ENCODE results near the gene SEZ6L. TPM values are rescaled to one million over a fixed set of nuclear protein-coding genes. Genes with fewer than 3 reads are reported as not detected.

SEZ6L gene
- total RNA-seq, 1 experiment from 2014 or later: not detected

GRCh38 chr22:26391623-26392022 is 222.4 kb downstream of the SEZ6L start:
- Histone ChIP-seq H3F3A (ENCODE audit: low read length, unreplicated experiment) (no peaks in the 10 kb centered on the region), H3K36me3 (ENCODE audit: low read depth, low read length) (no peaks in the 10 kb centered on the region), H3K9me2 (replicated peaks; ENCODE audit: low read length) (no peaks in the 10 kb centered on the region), H2AFZ (ENCODE audit: low read length) (no peak overlapping the region), H4K20me1 (ENCODE audit: low read length) (no peaks in the 10 kb centered on the region), H3K9me3 (ENCODE audit: low read length) (no peaks in the 10 kb centered on the region), H3K9ac (ENCODE audit: low read length) (no peak overlapping the region), H3K4me2 (ENCODE audit: low read length) (no peak overlapping the region), H3K79me2 (ENCODE audit: low read length) (no peaks in the 10 kb centered on the region), H3K4me3 (ENCODE audit: low read length) (no peak overlapping the region), H3K27me3 (ENCODE audit: low read length) (peaks cover 14% of the 10 kb centered on the region), H3K4me1 (ENCODE audit: insufficient read depth, low read length) (no peaks in the 10 kb centered on the region), H3K27ac (ENCODE audit: low read length) (no peak overlapping the region)
- no peak for TF ChIP-seq EZH2 (IDR thresholded peaks at IDR 0.05; ENCODE audit: low read length, unreplicated experiment)
- TF ChIP-seq EZH2phosphoT487 (IDR thresholded peaks at IDR 0.05; ENCODE audit: borderline replicate concordance, low read length): no peak
- no peak for TF ChIP-seq CTCF (conservative IDR thresholded peaks at IDR 0.05; ENCODE audit: low read depth, low read length)
- no TSS peak for BruUV-seq (replicated peaks)
- DNase-seq (no peak), ATAC-seq (no peak)
- intact Hi-C loops (cut with micrococcal nuclease): no loop called here
- ChIA-PET CTCF (interaction anchor here (0.6 kb wide), 1 partner anchor 25 kb away, joined by 12 read pairs; no protein-coding TSS in a partner anchor), POLR2A (ENCODE audit: unreplicated experiment) (no interaction called here)

- TF ChIP-seq EZH2 (IDR thresholded peaks at IDR 0.05; ENCODE audit: low read length, unreplicated experiment) (no peak), EZH2phosphoT487 (IDR thresholded peaks at IDR 0.05; ENCODE audit: borderline replicate concordance, low read length) (no peak), CTCF (conservative IDR thresholded peaks at IDR 0.05; ENCODE audit: low read depth, low read length) (no peak; the same call in 1 of the 2 replicates)
- Histone ChIP-seq H3K9ac (ENCODE audit: low read length) (no peak overlapping the region), H3K4me1 (ENCODE audit: insufficient read depth, low read length) (no peaks in the 10 kb centered on the region), H2AFZ (ENCODE audit: low read length) (no peak overlapping the region), H3K27me3 (ENCODE audit: low read length) (peaks cover 17% of the 10 kb centered on the region), H3K4me2 (ENCODE audit: low read length) (no peak overlapping the region), H3K9me2 (replicated peaks; ENCODE audit: low read length) (no peaks in the 10 kb centered on the region), H3K36me3 (ENCODE audit: low read depth, low read length) (no peaks in the 10 kb centered on the region), H3K4me3 (ENCODE audit: low read length) (no peak overlapping the region), H3K79me2 (ENCODE audit: low read length) (no peaks in the 10 kb centered on the region), H3K9me3 (ENCODE audit: low read length) (no peaks in the 10 kb centered on the region), H3K27ac (ENCODE audit: low read length) (no peak overlapping the region), H3F3A (ENCODE audit: low read length, unreplicated experiment) (no peaks in the 10 kb centered on the region), H4K20me1 (ENCODE audit: low read length) (no peaks in the 10 kb centered on the region)
- intact Hi-C loops (cut with micrococcal nuclease): no loop called here
- no peak for ATAC-seq
- BruUV-seq (replicated peaks): no TSS peak
- ChIA-PET CTCF (no interaction called here), POLR2A (ENCODE audit: unreplicated experiment) (no interaction called here)
- DNase-seq: no peak
These were observed 224.7 kb downstream of the SEZ6L start for GRCh38 chr22:26393929-26394328.

- CTCF ChIA-PET: no interaction called here
These were observed 225.5 kb downstream of the SEZ6L start for GRCh38 chr22:26394777-26395176.

More at GRCh38 chr22:26394777-26395176, 225.5 kb downstream of the SEZ6L start:
- intact Hi-C loops (cut with micrococcal nuclease): no loop called here
- H3K9ac ChIP-seq (ENCODE audit: low read length): no peak overlapping the region
- H3K27me3 ChIP-seq (ENCODE audit: low read length): peaks cover 17% of the 10 kb centered on the region
- DNase-seq (no peak), ATAC-seq (no peak)
- H3K9me2 ChIP-seq (replicated peaks; ENCODE audit: low read length): no peaks in the 10 kb centered on the region
- BruUV-seq (replicated peaks): no TSS peak
- no peaks in the 10 kb centered on the region for H3K4me1 ChIP-seq (ENCODE audit: insufficient read depth, low read length)
- H3K4me3 ChIP-seq (ENCODE audit: low read length): no peak overlapping the region
- no peaks in the 10 kb centered on the region for H3K9me3 ChIP-seq (ENCODE audit: low read length)
- no peaks in the 10 kb centered on the region for H3K36me3 ChIP-seq (ENCODE audit: low read depth, low read length)
- POLR2A ChIA-PET (ENCODE audit: unreplicated experiment): no interaction called here
- no peaks in the 10 kb centered on the region for H3K79me2 ChIP-seq (ENCODE audit: low read length)
- no peak overlapping the region for H3K27ac ChIP-seq (ENCODE audit: low read length)
- TF ChIP-seq EZH2phosphoT487 (IDR thresholded peaks at IDR 0.05; ENCODE audit: borderline replicate concordance, low read length) (no peak), EZH2 (IDR thresholded peaks at IDR 0.05; ENCODE audit: low read length, unreplicated experiment) (no peak), CTCF (conservative IDR thresholded peaks at IDR 0.05; ENCODE audit: low read depth, low read length) (no peak)
- no peaks in the 10 kb centered on the region for H3F3A ChIP-seq (ENCODE audit: low read length, unreplicated experiment)
- no peak overlapping the region for H3K4me2 ChIP-seq (ENCODE audit: low read length)
- no peak overlapping the region for H2AFZ ChIP-seq (ENCODE audit: low read length)
- no peaks in the 10 kb centered on the region for H4K20me1 ChIP-seq (ENCODE audit: low read length)
